Breast epithelium (tissue), 4 donors: Measurements from ENCODE around the gene FGFR3. TPM values are rescaled to one million over a fixed set of nuclear protein-coding genes. Genes with fewer than 3 reads are reported as not detected.
"Not testable (repeated sequence)": the region's sequence is repeated elsewhere in the genome, so short reads cannot be mapped to it uniquely, and the experiment has no call there.

Experiments
- DNase-seq, 2 donors: peaks; one replicate each; pipeline ENCODE4 v3.0.0-alpha.2; 2019; ENCODE audit warnings: low spot score in 2 of 2
- H3K27ac ChIP-seq, 2 donors: fragments of 200-600 bp; sonication (generic) in 1 of 2; one replicate each; pipeline ENCODE4 v1.5.1; 2016 to 2019; ENCODE audit warnings: mild to moderate bottlenecking in 1 of 2
- H3K27me3 ChIP-seq, 2 donors: fragments of 200-600 bp; sonication (generic) in 1 of 2; one replicate each; pipeline versions ENCODE4 v1.5.1 to v1.6.0; 2017 to 2019; ENCODE audit warnings: control low read depth in 1 of 2, mild to moderate bottlenecking in 1 of 2
- H3K36me3 ChIP-seq: fragments of 200-600 bp; one replicate; pipeline ENCODE4 v1.5.1; 2019
- H3K4me1 ChIP-seq, 2 donors: fragments of 200-600 bp; sonication (generic); one replicate each; pipeline ENCODE4 v1.5.1; 2016 to 2019; ENCODE audit warnings: control low read depth in 1 of 2
- H3K4me3 ChIP-seq, 3 donors: fragments of 200-600 bp; sonication (generic); 1 replicate in 2 of 3; 2 replicates in 1 of 3; pipeline ENCODE4 v1.5.1; 2016 to 2019; ENCODE audit warnings: mild to moderate bottlenecking in 3 of 3, moderate library complexity in 2 of 3
- H3K9me3 ChIP-seq, 2 donors: fragments of 200-600 bp; sonication (generic) in 1 of 2; one replicate each; pipeline ENCODE4 v1.5.1; 2016 to 2019; ENCODE audit warnings: control low read depth in 1 of 2
- POLR2A ChIP-seq: fragments of 450-650 bp; IDR thresholded peaks from one replicate; pipeline ENCODE4 v1.6.1; 2016; ENCODE audit warnings: antibody characterized with exemption, mild to moderate bottlenecking, moderate library complexity
- POLR2AphosphoS5 ChIP-seq, 3 donors: sonication (generic); formaldehyde crosslinking; IDR thresholded peaks; one replicate each; pipeline ENCODE4 v1.6.1; 2017; ENCODE audit warnings: antibody characterized with exemption in 3 of 3
- intact Hi-C: fragments of 100-400 bp; cut with DNase I; formaldehyde crosslinking; loops from one replicate; pipeline ENCODE4 v1.15.1; 2023; ENCODE audit warnings: low total_unique reads
- total RNA-seq, 3 donors: library from RNA; depleted of rRNA; stranded (reverse); fragments of >200 nt; gene quantifications; one replicate each; pipeline ENCODE4 v1.1.0, GENCODE V29; 2016
- TF ChIP-seq, protein P1 (sequence below), 3 donors: fragments of 450-650 bp; IDR thresholded peaks; one replicate each; pipeline ENCODE4 v1.5.1; 2016 to 2017; ENCODE audit warnings: antibody characterized with exemption in 3 of 3, mild to moderate bottlenecking in 3 of 3, moderate library complexity in 3 of 3

Gene FGFR3
- total RNA-seq, 3 donors from 2014 or later, result 0.80 to 3.5 (median 2.0) TPM

DNA sequence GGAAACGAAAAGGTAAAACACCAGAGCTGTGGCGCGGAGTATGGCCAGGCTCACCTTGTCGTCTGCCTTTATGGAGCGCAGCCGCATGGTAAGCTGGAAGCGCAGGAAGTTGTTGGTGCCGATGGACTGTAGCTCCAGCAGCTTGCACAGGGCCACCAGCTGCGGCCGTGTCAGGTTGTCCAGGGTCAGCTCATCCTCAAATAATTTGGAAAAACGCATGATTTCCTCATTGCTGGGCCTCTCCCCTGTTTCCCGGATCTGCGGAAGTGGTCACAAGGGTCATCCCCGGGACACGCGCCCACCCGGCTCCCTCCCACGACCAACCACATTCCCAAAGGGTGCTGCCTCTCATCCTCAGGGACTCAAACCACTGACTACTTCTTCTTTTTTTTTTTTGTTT lies 39.6 kb downstream of the FGFR3 start:
- no peak for DNase-seq
- H3K27me3 ChIP-seq, result no peaks in the 10 kb centered on the region
- no peak overlapping the region for H3K4me3 ChIP-seq
- TF ChIP-seq POLR2AphosphoS5 (IDR thresholded peaks at IDR 0.05) (no peak), POLR2A (no peak)
- TF ChIP-seq, protein P1, sequence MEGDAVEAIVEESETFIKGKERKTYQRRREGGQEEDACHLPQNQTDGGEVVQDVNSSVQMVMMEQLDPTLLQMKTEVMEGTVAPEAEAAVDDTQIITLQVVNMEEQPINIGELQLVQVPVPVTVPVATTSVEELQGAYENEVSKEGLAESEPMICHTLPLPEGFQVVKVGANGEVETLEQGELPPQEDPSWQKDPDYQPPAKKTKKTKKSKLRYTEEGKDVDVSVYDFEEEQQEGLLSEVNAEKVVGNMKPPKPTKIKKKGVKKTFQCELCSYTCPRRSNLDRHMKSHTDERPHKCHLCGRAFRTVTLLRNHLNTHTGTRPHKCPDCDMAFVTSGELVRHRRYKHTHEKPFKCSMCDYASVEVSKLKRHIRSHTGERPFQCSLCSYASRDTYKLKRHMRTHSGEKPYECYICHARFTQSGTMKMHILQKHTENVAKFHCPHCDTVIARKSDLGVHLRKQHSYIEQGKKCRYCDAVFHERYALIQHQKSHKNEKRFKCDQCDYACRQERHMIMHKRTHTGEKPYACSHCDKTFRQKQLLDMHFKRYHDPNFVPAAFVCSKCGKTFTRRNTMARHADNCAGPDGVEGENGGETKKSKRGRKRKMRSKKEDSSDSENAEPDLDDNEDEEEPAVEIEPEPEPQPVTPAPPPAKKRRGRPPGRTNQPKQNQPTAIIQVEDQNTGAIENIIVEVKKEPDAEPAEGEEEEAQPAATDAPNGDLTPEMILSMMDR (IDR thresholded peaks at IDR 0.05), result no peak
- no peak overlapping the region for H3K27ac ChIP-seq
- intact Hi-C loops, result no loop called here
- H3K9me3 ChIP-seq, result no peaks in the 10 kb centered on the region
- H3K36me3 ChIP-seq, result peaks cover 7% of the 10 kb centered on the region
- no peaks in the 10 kb centered on the region for H3K4me1 ChIP-seq

GRCh38 chr4:1833307-1834046 lies 40.4 kb downstream of the FGFR3 start:
- TF ChIP-seq, protein P1 (IDR thresholded peaks at IDR 0.05), result no peak
- peaks cover 7% of the 10 kb centered on the region for H3K36me3 ChIP-seq
- DNase-seq, result no peak
- H3K4me3 ChIP-seq, result no peak overlapping the region
- no peak overlapping the region for H3K27ac ChIP-seq
- no peaks in the 10 kb centered on the region for H3K27me3 ChIP-seq
- no peaks in the 10 kb centered on the region for H3K9me3 ChIP-seq
- intact Hi-C loops, result no loop called here
- H3K4me1 ChIP-seq, result no peaks in the 10 kb centered on the region

DNA sequence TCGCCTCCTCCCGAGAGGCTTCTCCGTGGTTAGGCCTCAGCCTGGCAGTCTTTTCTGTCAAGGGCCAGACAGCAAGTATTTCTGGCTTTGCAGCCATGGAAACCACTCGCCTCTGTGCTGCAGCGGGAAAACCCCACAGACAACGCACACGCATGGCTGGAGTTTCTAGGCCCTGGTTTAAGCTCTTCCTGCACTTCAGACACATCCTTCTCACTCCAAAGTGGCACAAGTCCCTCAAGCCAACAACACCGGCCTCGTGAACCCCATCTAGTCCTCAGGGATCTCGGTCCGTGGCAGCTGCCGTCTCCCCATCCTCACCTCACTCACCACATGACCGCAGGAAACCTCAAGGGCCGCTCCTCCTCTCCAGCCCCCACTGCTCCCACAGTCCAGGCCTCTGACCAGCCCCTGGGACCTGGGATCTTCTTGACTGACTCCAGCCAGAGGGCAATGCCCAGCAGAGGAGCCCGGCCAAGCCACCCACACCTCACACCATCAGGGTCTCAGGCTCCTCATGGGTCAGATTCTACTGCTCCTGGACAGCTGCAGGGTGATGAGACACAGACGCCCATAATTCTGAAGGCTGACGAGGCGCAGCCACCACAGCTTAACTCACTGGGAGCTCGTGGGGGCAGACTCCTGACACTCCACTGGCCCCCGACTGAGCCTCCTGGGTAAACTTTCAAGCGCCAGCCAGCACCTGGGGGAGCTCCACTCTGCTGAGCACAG lies 41.1 kb downstream of the FGFR3 start:
- no peaks in the 10 kb centered on the region for H3K4me1 ChIP-seq
- H3K27me3 ChIP-seq, result no peaks in the 10 kb centered on the region
- TF ChIP-seq POLR2AphosphoS5 (IDR thresholded peaks at IDR 0.05) (no peak), POLR2A (no peak)
- TF ChIP-seq, protein P1 (IDR thresholded peaks at IDR 0.05), result no peak
- no peaks in the 10 kb centered on the region for H3K9me3 ChIP-seq
- no peak overlapping the region for H3K27ac ChIP-seq
- intact Hi-C loops, result no loop called here
- peaks cover 7% of the 10 kb centered on the region for H3K36me3 ChIP-seq
- H3K4me3 ChIP-seq, result no peak overlapping the region
- DNase-seq, result no peak

DNA sequence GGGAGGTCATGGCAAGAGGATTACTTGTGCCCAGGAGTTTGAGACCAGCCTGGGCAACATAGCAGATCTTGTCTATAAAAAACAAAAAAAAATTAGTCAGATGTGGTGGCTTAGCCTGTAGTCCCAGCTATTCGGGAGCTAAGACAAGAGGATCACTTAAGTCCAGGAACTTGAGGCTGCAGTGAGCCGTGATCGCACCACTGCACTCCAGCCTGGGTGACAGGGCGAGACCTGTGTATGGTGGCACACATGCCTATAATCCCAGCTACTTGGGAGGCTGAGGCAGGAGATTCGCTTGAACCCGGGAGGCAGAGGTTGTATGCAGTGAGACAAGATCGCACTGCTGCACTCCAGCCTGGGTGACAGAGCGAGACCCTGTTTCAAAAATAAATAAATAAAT lies 42.7 kb downstream of the FGFR3 start:
- H3K36me3 ChIP-seq, H3K4me1 ChIP-seq, H3K9me3 ChIP-seq, H3K4me3 ChIP-seq, H3K27me3 ChIP-seq, H3K27ac ChIP-seq, intact Hi-C loops, DNase-seq: not testable (repeated sequence)

DNA sequence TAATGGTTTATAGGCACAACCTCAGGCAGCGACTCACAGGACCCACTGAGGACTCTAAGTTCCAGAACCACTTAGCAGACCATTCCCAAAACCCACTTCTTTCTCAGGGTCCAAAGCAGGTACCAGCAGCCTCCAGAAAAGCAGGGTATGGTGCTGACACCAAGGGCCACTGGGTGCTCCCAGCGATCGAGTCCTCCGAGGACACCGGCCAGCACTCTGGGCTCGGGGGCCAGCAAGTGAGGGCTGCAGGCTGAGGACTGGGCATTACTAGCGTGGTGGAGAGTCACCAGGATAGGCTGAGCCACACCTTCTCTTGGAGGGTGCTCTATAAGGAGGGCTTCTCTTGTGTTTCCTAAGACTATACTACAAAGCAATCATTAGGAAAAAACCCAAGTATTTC lies 43.6 kb downstream of the FGFR3 start:
- Histone ChIP-seq H3K27ac (no peak overlapping the region), H3K27me3 (no peaks in the 10 kb centered on the region), H3K9me3 (no peaks in the 10 kb centered on the region), H3K4me3 (no peak overlapping the region), H3K36me3 (peaks cover 4% of the 10 kb centered on the region), H3K4me1 (no peaks in the 10 kb centered on the region)
- DNase-seq, result no peak
- TF ChIP-seq, protein P1 (IDR thresholded peaks at IDR 0.05), result no peak
- TF ChIP-seq POLR2A, result no peak
- TF ChIP-seq POLR2AphosphoS5 (IDR thresholded peaks at IDR 0.05), result no peak
- intact Hi-C loops, result no loop called here
